GM23338 (cell line): ENCODE results near the gene GRM5. TPM values are rescaled to one million over a fixed set of nuclear protein-coding genes. Genes with fewer than 3 reads are reported as not detected.

Experiments used
- ATAC-seq: fragments of 200-7000 bp; cut with Tn5 transposase; 3 replicates; pipeline ENCODE4 v1.9.1; 2020
- DNase-seq: peaks from one replicate; pipeline ENCODE4 v3.0.0-alpha.2; 2015; ENCODE audit warnings: low spot score
- H2AFZ ChIP-seq: fragments of 200-600 bp; sonication (generic); 2 replicates; pipeline ENCODE4 v1.8.0; 2016; ENCODE audit warnings: antibody characterized with exemption, mild to moderate bottlenecking, moderate library complexity
- H3F3A ChIP-seq: fragments of 200-600 bp; sonication (generic); replicated peaks from 2 replicates; pipeline ENCODE4 v1.8.0; 2017; ENCODE audit warnings: antibody characterized with exemption, mixed run types, low read depth
- H3K27ac ChIP-seq: fragments of 200-600 bp; sonication (generic); 2 replicates; pipeline ENCODE4 v1.6.1; 2016; ENCODE audit warnings: low read depth
- H3K27me3 ChIP-seq: fragments of 200-600 bp; sonication (generic); 2 replicates; pipeline ENCODE4 v1.8.0; 2016; ENCODE audit warnings: mild to moderate bottlenecking, mixed run types, moderate library complexity; ENCODE audit not compliant: insufficient read depth
- H3K36me3 ChIP-seq: fragments of 200-600 bp; sonication (generic); 2 replicates; pipeline ENCODE4 v1.8.0; 2016; ENCODE audit warnings: mild to moderate bottlenecking; ENCODE audit not compliant: insufficient read depth
- H3K4me1 ChIP-seq: fragments of 200-600 bp; sonication (generic); 2 replicates; pipeline ENCODE4 v1.8.0; 2016; ENCODE audit warnings: mild to moderate bottlenecking, moderate library complexity; ENCODE audit not compliant: insufficient read depth
- H3K4me2 ChIP-seq: fragments of 200-600 bp; sonication (generic); 2 replicates; pipeline ENCODE4 v1.7.1; 2017; ENCODE audit warnings: mixed run types
- H3K4me3 ChIP-seq: fragments of 200-600 bp; sonication (generic); 2 replicates; pipeline ENCODE4 v1.6.1; 2016; ENCODE audit warnings: mixed run types
- H3K79me2 ChIP-seq: fragments of 200-600 bp; sonication (generic); replicated peaks from 2 replicates; pipeline ENCODE4 v1.8.0; 2017; ENCODE audit warnings: mild to moderate bottlenecking; ENCODE audit not compliant: insufficient read depth
- H3K9me2 ChIP-seq: fragments of 200-600 bp; sonication (generic); 2 replicates; pipeline ENCODE4 v1.8.0; 2017; ENCODE audit not compliant: insufficient read depth
- H4K20me1 ChIP-seq: fragments of 200-600 bp; sonication (generic); replicated peaks from 2 replicates; pipeline ENCODE4 v1.8.0; 2017; ENCODE audit warnings: mild to moderate bottlenecking; ENCODE audit not compliant: insufficient read depth
- H3K27ac Mint-ChIP-seq: 2 replicates; pipeline ENCODE4 v1.8.0; 2020; ENCODE audit warnings: inconsistent platforms, mild to moderate bottlenecking, moderate library complexity, mixed read lengths
- H3K27me3 Mint-ChIP-seq: 3 replicates; pipeline ENCODE4 v1.8.0; 2022; ENCODE audit warnings: low read depth, mild to moderate bottlenecking, moderate library complexity, mixed read lengths, inconsistent platforms; ENCODE audit not compliant: insufficient read depth, poor library complexity
- H3K36me3 Mint-ChIP-seq: 3 replicates; pipeline ENCODE4 v1.8.0; 2021; ENCODE audit warnings: low read depth, mild to moderate bottlenecking, inconsistent platforms, moderate library complexity, mixed read lengths
- H3K4me1 Mint-ChIP-seq: 3 replicates; pipeline ENCODE4 v1.8.0; 2020; ENCODE audit warnings: mild to moderate bottlenecking, inconsistent platforms, mixed read lengths
- H3K4me3 Mint-ChIP-seq: 3 replicates; pipeline ENCODE4 v1.8.0; 2021; ENCODE audit warnings: moderate library complexity, mild to moderate bottlenecking, inconsistent platforms, mixed read lengths
- H3K9me3 Mint-ChIP-seq: 3 replicates; pipeline ENCODE4 v1.8.0; 2020; ENCODE audit warnings: moderate library complexity, mild to moderate bottlenecking, inconsistent platforms, mixed read lengths
- CTCF ChIP-seq, 2 experiments: fragments of 200-600 bp in 1 of 2; sonication (generic) in 1 of 2; conservative IDR thresholded peaks; 2 replicates each; pipeline versions ENCODE4 v1.5.1 to v1.6.1; 2016 to 2017; ENCODE audit warnings: antibody characterized with exemption in 2 of 2, low read depth in 2 of 2, mild to moderate bottlenecking in 2 of 2, moderate library complexity in 1 of 2
- EZH2phosphoT487 ChIP-seq: fragments of 200-600 bp; sonication (generic); IDR thresholded peaks from one replicate; pipeline ENCODE4 v1.8.1; 2018; ENCODE audit warnings: antibody characterized with exemption; ENCODE audit not compliant: unreplicated experiment
- JUNB ChIP-seq: IDR thresholded peaks from one replicate; pipeline ENCODE4 v1.6.1; 2016; ENCODE audit warnings: antibody characterized with exemption; ENCODE audit not compliant: unreplicated experiment
- STAT1 ChIP-seq: IDR thresholded peaks from one replicate; pipeline ENCODE4 v1.6.1; 2016; ENCODE audit warnings: antibody characterized with exemption; ENCODE audit not compliant: unreplicated experiment
- ZNF114 ChIP-seq: fragments of 250-450 bp; sonication (Bioruptor Pico); IDR thresholded peaks from 2 replicates; pipeline ENCODE4 v1.5.0; 2020; ENCODE audit warnings: mild to moderate bottlenecking, moderate library complexity
- ZNF462 ChIP-seq: fragments of 250-450 bp; sonication (Bioruptor Pico); IDR thresholded peaks from 2 replicates; pipeline ENCODE4 v1.5.0; 2020; ENCODE audit warnings: mild to moderate bottlenecking, moderate library complexity
- polyA plus RNA-seq: library from polyadenylated mRNA; unstranded; fragments of >200 nt; fragmentation: Nextera tagmentation; extraction: Ambion mirVana; gene quantifications from 2 replicates; pipeline ENCODE4 v1.2.1, GENCODE V29; 2016
- total RNA-seq: library from RNA; depleted of rRNA; stranded (reverse); fragments of >200 nt; shearing (Covaris generic); gene quantifications from 2 replicates; pipeline ENCODE4 v1.2.3, GENCODE V29; 2014
- TF ChIP-seq, protein P1 (sequence below): IDR thresholded peaks from one replicate; pipeline ENCODE4 v1.6.1; 2018; ENCODE audit warnings: antibody characterized with exemption; ENCODE audit not compliant: unreplicated experiment

GRM5 gene
- total and polyA plus RNA-seq, 2 experiments from 2014 or later = 0.23 to 0.45 TPM

- DNase-seq (no peak), ATAC-seq (no peak)
- H3K4me2 ChIP-seq = no peak overlapping the region
- H3F3A ChIP-seq = no peaks in the 10 kb centered on the region
- no peak for TF ChIP-seq STAT1
- H3K9me3 Mint-ChIP-seq = no peaks in the 10 kb centered on the region
- H3K4me3 Mint-ChIP-seq = no peak overlapping the region
- no peaks in the 10 kb centered on the region for H3K27me3 ChIP-seq
- no peaks in the 10 kb centered on the region for H3K79me2 ChIP-seq
- no peaks in the 10 kb centered on the region for H3K36me3 ChIP-seq
- H3K4me1 Mint-ChIP-seq = peaks cover 15% of the 10 kb centered on the region
- no peaks in the 10 kb centered on the region; the same call in 1 of the 2 replicates for H3K4me1 ChIP-seq
- H3K9me2 ChIP-seq = peaks cover 14% of the 10 kb centered on the region
- no peak overlapping the region for H3K27ac Mint-ChIP-seq
- no peaks in the 10 kb centered on the region for H4K20me1 ChIP-seq
- H2AFZ ChIP-seq = no peak overlapping the region
- H3K36me3 Mint-ChIP-seq = peaks cover 3% of the 10 kb centered on the region; the same call in 2 of the 3 replicates
- no peak overlapping the region for H3K4me3 ChIP-seq
- no peak overlapping the region for H3K27ac ChIP-seq
- H3K27me3 Mint-ChIP-seq = peaks cover 3% of the 10 kb centered on the region
Observed at GRCh38 chr11:88522624-88523385, 543.0 kb downstream of the GRM5 start.

DNA sequence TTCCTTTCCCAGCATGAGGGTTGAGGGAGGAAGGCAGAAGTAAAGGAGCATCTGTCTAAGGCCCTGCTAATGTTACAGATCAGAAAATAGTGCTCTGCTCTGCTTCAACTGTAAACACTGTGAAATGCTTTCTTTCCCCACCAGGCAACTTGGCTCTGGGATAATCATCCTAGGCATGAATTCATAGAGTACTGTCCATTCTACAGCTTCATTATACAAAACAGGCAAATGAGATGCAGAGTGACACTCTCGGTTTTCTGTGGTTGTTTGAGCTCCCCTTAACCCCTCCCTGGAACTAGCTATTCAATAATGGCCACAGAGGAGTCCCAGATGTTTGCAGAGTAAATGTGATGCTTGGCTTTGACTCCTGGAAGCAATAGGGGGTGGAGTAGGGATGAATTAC, 544.0 kb downstream of the GRM5 start:
- no peak overlapping the region for H3K27ac Mint-ChIP-seq
- Histone ChIP-seq H3K4me1 (no peaks in the 10 kb centered on the region; the same call in 1 of the 2 replicates), H3K27ac (no peak overlapping the region), H3K4me3 (no peak overlapping the region), H3K36me3 (no peaks in the 10 kb centered on the region), H3K27me3 (no peaks in the 10 kb centered on the region), H2AFZ (peak overlapping the region; percentile 49; the same call in 1 of the 2 replicates), H3K9me2 (peaks cover 14% of the 10 kb centered on the region), H3F3A (no peaks in the 10 kb centered on the region), H3K79me2 (no peaks in the 10 kb centered on the region), H3K4me2 (peak overlapping the region; percentile 23; the same call in 1 of the 2 replicates), H4K20me1 (no peaks in the 10 kb centered on the region)
- H3K4me1 Mint-ChIP-seq = peaks cover 15% of the 10 kb centered on the region
- H3K4me3 Mint-ChIP-seq = no peak overlapping the region
- H3K27me3 Mint-ChIP-seq = peaks cover 3% of the 10 kb centered on the region
- H3K9me3 Mint-ChIP-seq = no peaks in the 10 kb centered on the region
- ATAC-seq = peak; percentile 72
- peak; percentile 31 for DNase-seq
- H3K36me3 Mint-ChIP-seq = peaks cover 3% of the 10 kb centered on the region; the same call in 2 of the 3 replicates
- no peak for TF ChIP-seq ZNF462 (CRISPR knock-in tag)
- TF ChIP-seq, protein P1, sequence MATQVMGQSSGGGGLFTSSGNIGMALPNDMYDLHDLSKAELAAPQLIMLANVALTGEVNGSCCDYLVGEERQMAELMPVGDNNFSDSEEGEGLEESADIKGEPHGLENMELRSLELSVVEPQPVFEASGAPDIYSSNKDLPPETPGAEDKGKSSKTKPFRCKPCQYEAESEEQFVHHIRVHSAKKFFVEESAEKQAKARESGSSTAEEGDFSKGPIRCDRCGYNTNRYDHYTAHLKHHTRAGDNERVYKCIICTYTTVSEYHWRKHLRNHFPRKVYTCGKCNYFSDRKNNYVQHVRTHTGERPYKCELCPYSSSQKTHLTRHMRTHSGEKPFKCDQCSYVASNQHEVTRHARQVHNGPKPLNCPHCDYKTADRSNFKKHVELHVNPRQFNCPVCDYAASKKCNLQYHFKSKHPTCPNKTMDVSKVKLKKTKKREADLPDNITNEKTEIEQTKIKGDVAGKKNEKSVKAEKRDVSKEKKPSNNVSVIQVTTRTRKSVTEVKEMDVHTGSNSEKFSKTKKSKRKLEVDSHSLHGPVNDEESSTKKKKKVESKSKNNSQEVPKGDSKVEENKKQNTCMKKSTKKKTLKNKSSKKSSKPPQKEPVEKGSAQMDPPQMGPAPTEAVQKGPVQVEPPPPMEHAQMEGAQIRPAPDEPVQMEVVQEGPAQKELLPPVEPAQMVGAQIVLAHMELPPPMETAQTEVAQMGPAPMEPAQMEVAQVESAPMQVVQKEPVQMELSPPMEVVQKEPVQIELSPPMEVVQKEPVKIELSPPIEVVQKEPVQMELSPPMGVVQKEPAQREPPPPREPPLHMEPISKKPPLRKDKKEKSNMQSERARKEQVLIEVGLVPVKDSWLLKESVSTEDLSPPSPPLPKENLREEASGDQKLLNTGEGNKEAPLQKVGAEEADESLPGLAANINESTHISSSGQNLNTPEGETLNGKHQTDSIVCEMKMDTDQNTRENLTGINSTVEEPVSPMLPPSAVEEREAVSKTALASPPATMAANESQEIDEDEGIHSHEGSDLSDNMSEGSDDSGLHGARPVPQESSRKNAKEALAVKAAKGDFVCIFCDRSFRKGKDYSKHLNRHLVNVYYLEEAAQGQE = no peak
- no peak for TF ChIP-seq CTCF (conservative IDR thresholded peaks at IDR 0.05; ENCODE audit: low read depth in 2 of 2)
- no peak for TF ChIP-seq JUNB
- TF ChIP-seq EZH2phosphoT487 = no peak
- TF ChIP-seq STAT1 = no peak
- no peak for TF ChIP-seq ZNF114 (CRISPR knock-in tag)
